GF-D8 (cell line): ENCODE measurements around the gene FASN.
"Not testable (repeated sequence)": the region's sequence is repeated elsewhere in the genome, so short reads cannot be mapped to it uniquely, and the experiment has no call there.

Source experiments
- DNase-seq: peaks from one replicate; lab custom pipeline; 2025; lab: John Stamatoyannopoulos, UW

FASN gene

GRCh38 chr17:82043507-82043906 lies 54.5 kb downstream of the FASN start:
- DNase-seq, result no peak

DNA sequence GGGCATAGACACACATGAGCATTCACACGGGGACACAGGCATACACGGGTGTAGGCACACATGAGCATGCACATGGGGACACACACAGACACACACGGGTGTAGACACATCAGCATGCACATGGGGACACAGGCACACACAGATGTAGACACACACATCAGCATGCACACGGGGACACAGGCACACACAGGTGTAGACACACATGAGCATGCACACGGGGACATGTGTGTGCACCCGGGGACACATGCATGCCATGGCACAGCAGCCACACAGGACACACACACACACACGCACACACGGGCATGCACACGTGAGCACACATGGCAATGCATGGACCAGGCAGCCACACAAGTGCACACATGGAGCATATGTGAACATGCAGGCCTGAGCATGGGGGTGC lies 55.4 kb downstream of the FASN start:
- no peak for DNase-seq

GRCh38 chr17:82041144-82041814 lies 56.8 kb downstream of the FASN start:
- DNase-seq, result no peak

DNA sequence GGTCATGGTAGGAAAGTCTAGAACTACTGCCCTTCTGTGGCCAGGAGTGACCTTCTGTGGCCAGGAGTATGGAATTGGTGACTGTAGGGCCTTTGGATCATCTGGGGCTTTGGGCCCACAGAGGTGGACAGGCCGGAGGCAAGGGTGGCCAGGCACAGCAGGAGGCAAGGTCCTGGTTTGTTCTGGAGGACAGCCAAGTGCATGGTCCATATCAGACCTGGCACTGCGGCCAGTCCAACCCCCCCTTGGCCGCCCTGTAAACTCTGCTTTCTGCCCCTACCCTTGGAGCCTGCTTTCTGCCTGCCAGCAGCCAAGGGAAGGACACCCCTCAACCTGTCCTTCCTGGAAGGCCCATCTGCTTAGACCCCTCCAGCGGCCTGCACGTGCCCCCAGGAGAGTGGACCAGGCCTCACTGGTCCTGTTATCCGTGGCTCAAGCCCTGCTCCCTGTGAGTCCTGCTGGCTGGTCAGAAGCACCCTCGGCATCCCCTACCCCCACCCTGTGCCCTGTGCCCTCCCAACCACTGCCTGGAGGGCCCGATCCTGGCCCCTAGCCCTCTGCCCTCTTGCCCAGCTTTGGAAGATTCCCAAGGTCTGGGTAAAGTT lies 58.2 kb downstream of the FASN start:
- no peak for DNase-seq

GRCh38 chr17:82038796-82039409 lies 59.1 kb downstream of the FASN start:
- DNase-seq, result not testable (repeated sequence)

DNA sequence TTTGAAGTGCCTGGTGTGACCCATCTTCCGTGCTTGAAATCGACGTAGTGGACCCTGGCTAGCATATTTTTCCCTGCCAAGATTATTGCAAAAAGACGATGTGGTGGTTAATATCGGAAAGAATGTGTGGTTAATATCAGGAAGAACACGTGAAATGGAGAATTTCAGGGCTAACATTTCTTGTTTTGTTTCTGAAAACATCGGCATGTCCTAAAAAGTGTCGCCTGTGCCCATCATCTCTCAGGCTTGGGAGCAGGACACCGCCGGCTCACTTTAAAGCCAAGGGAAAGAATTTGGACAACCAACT lies 60.2 kb downstream of the FASN start:
- no peak for DNase-seq

GRCh38 chr17:82037092-82037888 lies 60.7 kb downstream of the FASN start, which contains the start of gene DCXR:
TSS of gene DCXR (minus strand) at chr17:82037697. CDS start at chr17:82037682, 15 bp downstream.
- DNase-seq, result peak; percentile 85

DNA sequence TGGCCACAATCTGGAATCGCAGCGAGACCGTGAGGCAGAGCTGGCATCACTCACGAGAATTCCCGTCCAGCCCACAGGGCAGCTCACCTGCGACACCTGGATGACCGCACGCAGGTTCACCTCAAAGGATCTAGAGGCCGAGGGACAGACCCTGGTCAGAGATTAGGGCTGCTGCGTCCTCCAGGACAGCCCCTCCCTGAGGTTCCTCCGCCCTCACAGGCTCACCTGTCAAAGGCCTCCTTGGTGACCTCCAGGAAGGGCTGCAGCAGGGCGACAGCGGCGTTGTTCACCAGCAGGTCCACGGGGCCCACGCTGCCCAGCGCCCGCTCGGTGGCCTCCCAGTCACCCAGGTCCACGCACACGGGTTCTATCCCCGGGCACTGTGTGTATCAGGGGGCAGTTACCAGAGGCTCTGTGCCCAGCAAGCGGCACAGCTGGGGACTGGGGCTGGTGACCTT lies 61.4 kb downstream of the FASN start:
- DNase-seq, result no peak

DNA sequence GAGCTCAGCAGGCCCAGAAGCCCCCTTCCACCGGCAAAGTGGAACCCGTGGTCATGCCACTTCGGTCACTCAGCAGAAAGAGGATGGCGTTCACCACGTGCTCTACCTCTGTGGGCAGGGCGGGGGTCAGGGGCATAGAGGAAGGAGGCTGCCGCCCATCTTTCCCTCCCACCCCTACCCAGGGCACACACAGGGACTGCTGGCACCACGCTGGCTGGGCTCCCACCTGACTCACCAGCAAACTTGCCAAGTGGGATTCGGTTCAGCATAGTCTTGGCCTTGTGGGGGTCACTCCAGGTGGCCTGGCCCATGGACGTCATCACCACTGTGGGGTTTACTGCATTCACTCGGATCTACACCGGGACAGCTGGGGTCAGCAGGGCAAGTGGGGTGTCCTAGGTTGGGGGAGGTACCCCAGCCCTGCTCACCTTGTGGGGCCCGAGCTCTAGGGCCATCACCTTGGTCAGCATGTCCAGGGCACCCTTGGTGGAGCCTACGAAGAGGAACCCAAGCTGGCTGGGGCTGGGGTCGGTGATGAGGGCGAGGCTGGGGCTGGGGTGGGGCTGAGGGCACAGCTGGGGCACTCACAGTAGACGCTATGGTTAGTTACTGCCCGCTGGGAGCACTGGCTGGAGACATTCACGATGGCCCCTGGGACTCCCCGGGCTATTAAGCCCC lies 61.9 kb downstream of the FASN start:
- no peak for DNase-seq

GRCh38 chr17:82035488-82035887 lies 62.5 kb downstream of the FASN start:
- no peak for DNase-seq

- DNase-seq, result no peak
Observed at GRCh38 chr17:82034371-82035011, 63.5 kb downstream of the FASN start.

GRCh38 chr17:82033359-82034085 lies 64.5 kb downstream of the FASN start:
- DNase-seq, result no peak

DNA sequence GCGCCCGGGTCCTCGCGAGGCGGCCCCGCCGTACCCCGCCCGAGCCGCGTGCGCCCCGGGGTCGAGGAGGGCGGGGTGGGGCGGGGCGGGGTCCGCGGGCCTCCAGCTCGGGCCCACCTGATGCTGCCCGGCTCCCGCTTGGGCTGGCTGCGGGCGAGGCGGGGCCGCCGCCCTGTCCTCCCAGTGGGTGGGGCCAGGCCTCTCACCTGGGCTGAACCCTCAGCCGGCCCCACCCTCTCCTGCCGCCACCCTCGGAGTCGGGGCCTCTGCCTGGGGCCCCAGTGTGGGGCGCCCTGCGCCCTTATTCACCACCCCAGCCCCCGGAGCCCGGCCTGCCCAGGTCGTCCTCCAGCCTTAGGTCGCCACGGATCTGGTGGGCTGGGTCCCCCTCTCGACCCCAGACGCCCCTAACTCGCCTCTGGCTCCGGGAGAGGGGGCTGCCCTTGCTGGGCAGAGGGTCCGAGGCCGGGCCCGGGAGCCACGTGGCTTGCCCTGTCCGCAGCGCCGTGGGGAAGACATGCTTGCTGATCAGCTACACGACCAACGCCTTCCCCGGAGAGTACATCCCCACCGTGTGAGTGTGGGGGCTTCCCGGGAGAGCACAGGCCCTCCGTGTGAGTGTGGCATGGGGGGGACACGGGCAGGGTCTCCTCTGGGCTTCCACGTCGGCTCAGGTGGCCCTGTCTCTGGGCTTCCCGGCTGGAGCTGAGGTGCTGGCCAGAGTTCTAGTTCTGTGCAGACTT lies 66.0 kb downstream of the FASN start:
- no peak for DNase-seq

GRCh38 chr17:82031303-82031884 lies 66.6 kb downstream of the FASN start, which contains the start of gene RAC3:
TSS of gene RAC3 (plus strand) at chr17:82031678. CDS start at chr17:82031762, 84 bp downstream.
- no peak for DNase-seq

DNA sequence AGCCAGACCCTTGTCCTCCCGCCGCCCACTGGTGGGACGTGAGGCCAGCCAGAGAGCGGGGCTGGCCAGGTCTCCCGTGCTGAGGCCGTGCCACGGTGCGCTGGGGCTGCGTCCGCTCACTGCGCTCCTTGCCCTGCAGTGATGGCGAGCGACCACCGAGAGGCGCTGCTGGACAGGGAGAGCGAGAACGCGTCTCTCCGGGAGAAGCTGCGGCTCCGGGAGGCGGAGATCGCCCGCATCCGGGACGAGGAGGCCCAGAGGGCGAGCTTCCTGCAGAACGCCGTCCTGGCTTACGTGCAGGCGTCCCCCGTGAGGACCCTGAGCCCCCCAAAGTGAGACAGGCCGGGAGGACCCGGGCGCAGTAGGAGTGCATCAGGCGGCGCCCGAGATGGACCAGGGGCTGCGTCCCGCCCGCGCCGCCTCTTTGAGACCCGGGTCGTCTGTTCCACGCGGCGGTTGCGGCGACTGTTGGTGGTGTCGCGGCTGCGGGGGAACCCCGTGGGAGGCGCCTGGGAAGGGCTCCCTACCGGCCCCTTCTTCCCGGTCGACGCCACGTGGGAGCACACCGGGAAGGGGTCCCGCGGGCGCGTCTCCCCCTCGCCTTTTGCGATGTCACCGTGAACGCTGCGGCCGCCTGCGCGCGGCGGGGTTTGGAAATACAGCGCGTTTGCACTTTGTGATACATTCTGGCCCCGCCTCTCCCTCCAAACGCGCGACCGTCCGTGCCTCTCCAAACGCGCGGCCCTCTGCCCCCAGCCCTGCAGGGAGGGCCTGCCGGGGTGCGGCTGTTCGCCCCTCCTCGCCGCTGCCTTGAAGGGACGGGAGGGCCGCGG lies 67.3 kb downstream of the FASN start:
- peak; percentile 59 for DNase-seq

DNA sequence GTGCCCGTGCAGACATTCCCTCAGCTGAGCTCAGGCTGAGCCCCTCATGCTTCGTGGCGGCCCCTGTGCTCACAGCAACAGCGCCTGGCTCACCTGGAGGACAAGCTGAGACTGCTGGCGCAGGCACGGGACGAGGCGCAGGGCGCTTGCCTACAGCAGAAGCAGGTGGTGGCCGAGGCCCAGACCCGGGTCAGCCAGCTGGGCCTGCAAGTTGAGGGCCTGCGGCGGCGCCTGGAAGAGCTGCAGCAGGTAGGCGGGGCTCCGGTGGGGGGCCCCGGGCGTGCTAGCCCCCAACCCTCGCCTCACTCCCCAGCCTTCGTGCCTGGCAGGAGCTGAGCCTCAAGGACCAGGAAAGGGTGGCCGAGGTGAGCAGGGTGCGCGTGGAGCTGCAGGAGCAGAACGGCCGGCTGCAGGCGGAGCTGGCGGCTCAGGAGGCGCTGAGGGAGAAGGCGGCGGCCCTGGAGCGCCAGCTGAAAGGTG lies 68.0 kb downstream of the FASN start:
- DNase-seq, result no peak

DNA sequence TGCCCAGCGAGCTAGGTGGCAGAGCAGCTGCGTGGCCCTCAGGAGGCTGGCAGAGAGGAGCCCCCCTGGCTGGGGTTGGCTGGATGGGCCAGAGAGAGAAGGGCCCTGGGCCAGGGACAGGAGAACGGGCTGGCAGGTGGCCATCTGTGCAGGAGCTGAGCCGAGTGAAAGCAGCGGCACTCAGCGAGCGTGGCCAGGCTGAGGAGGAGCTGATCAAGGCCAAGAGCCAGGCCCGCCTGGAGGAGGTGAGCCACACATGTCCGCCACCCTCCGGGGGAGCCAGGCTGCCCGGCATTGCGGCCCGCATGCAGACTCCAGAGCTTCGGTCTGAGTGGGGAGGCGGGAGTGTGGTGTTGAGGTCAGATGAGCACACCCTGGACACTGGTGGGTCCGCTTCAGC lies 68.6 kb downstream of the FASN start:
- no peak for DNase-seq

DNA sequence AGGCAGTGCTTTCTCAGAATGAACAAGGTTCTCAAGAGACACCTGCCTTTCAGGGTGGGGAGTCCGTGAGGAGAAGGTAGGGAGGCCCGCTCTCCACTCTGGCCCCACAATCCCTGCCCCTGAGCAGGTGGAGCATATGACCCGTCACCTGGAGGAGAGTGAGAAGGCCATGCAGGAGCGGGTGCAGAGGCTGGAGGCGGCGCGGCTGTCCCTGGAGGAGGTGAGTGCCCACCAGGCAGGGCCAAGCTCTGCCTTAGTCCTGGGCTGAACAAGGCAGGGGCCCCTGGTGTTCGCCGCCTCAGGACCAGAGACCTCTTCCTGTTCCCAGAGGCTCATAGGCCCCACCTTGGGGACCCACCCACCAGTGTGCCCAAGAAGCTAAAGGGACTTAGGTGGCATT lies 69.1 kb downstream of the FASN start:
- no peak for DNase-seq
